IPS-20b (cell line): ENCODE results near the gene NPIPB2.

ENCODE experiments used
- H3K27ac ChIP-seq: one replicate; pipeline ENCODE4 v1.5.1; 2013; ENCODE audit warnings: low read length
- H3K27me3 ChIP-seq: 2 replicates; pipeline ENCODE4 v1.6.1; 2013; ENCODE audit warnings: mild to moderate bottlenecking, low read length, inconsistent platforms; ENCODE audit not compliant: insufficient read depth
- H3K36me3 ChIP-seq: 2 replicates; pipeline ENCODE4 v1.6.1; 2013; ENCODE audit warnings: low read depth, mild to moderate bottlenecking, inconsistent platforms, low read length, moderate library complexity; ENCODE audit not compliant: insufficient read depth
- H3K4me1 ChIP-seq: 2 replicates; pipeline ENCODE4 v1.6.1; 2013; ENCODE audit warnings: mild to moderate bottlenecking, control low read depth, inconsistent platforms, low read length, moderate library complexity; ENCODE audit not compliant: insufficient read depth
- H3K4me3 ChIP-seq: 2 replicates; pipeline ENCODE4 v1.5.1; 2013; ENCODE audit warnings: mild to moderate bottlenecking, low read length, inconsistent platforms
- H3K9ac ChIP-seq: 2 replicates; pipeline ENCODE4 v1.6.1; 2013; ENCODE audit warnings: low read depth, mild to moderate bottlenecking, inconsistent platforms, low read length, moderate library complexity
- H3K9me3 ChIP-seq: 2 replicates; pipeline ENCODE4 v1.6.1; 2013; ENCODE audit warnings: mild to moderate bottlenecking, low read depth, low read length, inconsistent platforms; ENCODE audit not compliant: insufficient read depth

The NPIPB2 gene

GRCh38 chr16:11914210-11915113 is 27.4 kb downstream of the NPIPB2 start:
- Histone ChIP-seq H3K27ac (no peak overlapping the region), H3K36me3 (no peaks in the 10 kb centered on the region), H3K9ac (peak overlapping the region; percentile 75), H3K27me3 (no peaks in the 10 kb centered on the region), H3K4me3 (peak overlapping the region; percentile 84), H3K4me1 (peaks cover 11% of the 10 kb centered on the region), H3K9me3 (no peaks in the 10 kb centered on the region)

DNA sequence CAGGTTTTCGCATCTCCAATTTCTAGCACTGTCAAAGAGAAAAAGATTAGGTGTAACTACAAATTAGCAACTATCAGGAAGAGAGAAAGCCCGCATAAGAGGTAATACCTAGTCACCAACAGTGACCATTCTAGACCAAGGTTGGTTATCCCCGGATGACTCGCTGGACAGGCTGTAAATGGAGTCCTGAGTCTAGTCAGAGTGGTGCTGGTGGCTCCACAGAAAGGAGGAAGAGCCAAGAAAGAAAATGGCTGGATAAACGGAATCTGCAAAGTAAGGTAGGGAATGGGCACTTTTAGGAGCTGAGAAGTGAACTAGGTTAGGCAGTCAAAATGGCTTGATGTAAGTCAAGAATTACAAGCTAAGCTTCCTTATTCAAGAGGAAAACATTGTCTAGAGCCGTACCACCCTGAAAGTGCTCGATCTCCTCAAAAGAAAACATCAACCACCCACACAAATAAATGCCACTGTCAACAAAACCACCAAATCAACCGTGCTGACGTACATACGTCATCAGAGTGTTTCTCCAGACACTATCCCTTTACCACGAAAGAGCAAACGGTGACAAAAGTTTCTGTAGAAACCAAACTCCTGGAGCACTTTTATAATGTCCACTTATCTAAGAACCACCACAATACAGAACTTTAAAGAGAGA is 28.3 kb downstream of the NPIPB2 start:
- no peak overlapping the region for H3K27ac ChIP-seq
- no peaks in the 10 kb centered on the region for H3K27me3 ChIP-seq
- H3K4me3 ChIP-seq, result peak overlapping the region; percentile 84
- no peaks in the 10 kb centered on the region for H3K36me3 ChIP-seq
- H3K9me3 ChIP-seq, result no peaks in the 10 kb centered on the region
- H3K9ac ChIP-seq, result peak overlapping the region; percentile 75; the same call in 1 of the 2 replicates
- H3K4me1 ChIP-seq, result peaks cover 11% of the 10 kb centered on the region

DNA sequence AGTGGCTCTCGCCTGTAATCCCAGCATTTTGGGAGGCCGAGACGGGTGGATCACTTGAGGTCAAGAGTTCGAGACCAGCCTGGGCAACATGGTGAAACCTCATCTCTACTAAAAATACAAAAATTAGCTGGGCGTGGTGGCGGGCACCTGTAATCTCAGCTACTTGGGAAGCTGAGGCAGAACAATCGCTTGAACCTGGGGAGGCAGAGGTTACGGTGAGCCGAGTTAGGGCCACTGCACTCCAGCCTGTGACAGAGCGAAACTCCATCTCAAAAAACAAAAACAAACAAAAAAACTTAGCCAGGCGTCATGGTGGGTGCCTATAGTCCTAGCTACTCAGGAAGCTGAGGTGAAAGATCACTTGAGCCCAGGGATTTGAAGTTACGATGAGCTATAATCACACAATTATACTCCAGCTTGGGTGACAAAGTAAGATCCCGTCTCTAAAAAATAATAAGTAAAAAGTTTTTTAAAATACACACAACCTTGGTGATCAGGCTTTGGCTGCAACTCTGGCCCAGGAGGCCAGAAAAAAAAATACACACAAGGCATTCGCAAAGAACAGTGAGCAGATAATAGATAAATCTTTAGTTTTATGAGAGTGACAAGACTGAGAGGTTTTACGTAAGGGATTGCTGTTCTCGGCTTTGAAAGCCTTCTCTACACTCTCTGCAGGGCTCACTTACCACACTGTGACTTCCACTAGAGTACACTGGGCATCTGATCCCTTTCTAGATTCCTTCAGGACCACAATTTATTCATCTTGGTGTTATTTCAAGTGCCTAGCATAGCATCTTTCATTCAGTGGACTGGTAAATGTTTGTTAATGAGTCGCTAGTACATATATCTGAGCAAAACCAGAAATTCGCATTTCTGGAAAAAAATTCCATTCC is 31.9 kb downstream of the NPIPB2 start:
- Histone ChIP-seq H3K4me1 (peaks cover 8% of the 10 kb centered on the region), H3K9me3 (no peaks in the 10 kb centered on the region), H3K27ac (no peak overlapping the region), H3K27me3 (no peaks in the 10 kb centered on the region), H3K9ac (no peak overlapping the region), H3K4me3 (no peak overlapping the region), H3K36me3 (peaks cover 2% of the 10 kb centered on the region)

- H3K9me3 ChIP-seq, result no peaks in the 10 kb centered on the region
These were observed 34.5 kb downstream of the NPIPB2 start for GRCh38 chr16:11907160-11907970.

DNA sequence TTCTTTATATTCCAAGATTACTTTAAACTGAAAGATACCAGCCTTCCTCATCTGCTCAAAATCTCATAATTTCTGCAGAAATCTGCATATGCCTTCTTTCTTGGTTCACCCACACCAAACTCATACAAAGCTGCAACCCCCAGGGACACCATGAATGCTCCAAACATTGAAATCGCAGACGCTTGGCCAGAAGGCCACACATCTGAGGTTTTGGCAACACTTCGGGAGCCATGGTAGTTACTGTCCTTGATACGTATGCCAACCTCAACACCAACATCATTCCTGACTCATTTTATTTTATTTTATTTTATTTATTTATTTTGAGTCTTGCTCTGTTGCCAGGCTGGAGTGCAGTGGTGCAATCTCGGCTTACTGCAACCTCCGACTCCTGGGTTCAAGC is 37.9 kb downstream of the NPIPB2 start:
- Histone ChIP-seq H3K9me3 (no peaks in the 10 kb centered on the region), H3K9ac (no peak overlapping the region), H3K27me3 (no peaks in the 10 kb centered on the region), H3K36me3 (peaks cover 7% of the 10 kb centered on the region), H3K4me1 (no peaks in the 10 kb centered on the region), H3K4me3 (no peak overlapping the region), H3K27ac (no peak overlapping the region)

More at GRCh38 chr16:11907160-11907970, 34.5 kb downstream of the NPIPB2 start:
- H3K36me3 ChIP-seq, result peaks cover 7% of the 10 kb centered on the region
- no peaks in the 10 kb centered on the region for H3K4me1 ChIP-seq
- no peak overlapping the region for H3K4me3 ChIP-seq
- H3K9ac ChIP-seq, result no peak overlapping the region
- H3K27ac ChIP-seq, result no peak overlapping the region
- no peaks in the 10 kb centered on the region for H3K27me3 ChIP-seq

GRCh38 chr16:11901091-11901490 is 40.8 kb downstream of the NPIPB2 start:
- Histone ChIP-seq H3K4me1 (no peaks in the 10 kb centered on the region), H3K9me3 (no peaks in the 10 kb centered on the region), H3K4me3 (no peak overlapping the region), H3K27ac (no peak overlapping the region), H3K27me3 (no peaks in the 10 kb centered on the region), H3K9ac (no peak overlapping the region), H3K36me3 (peaks cover 23% of the 10 kb centered on the region)

DNA sequence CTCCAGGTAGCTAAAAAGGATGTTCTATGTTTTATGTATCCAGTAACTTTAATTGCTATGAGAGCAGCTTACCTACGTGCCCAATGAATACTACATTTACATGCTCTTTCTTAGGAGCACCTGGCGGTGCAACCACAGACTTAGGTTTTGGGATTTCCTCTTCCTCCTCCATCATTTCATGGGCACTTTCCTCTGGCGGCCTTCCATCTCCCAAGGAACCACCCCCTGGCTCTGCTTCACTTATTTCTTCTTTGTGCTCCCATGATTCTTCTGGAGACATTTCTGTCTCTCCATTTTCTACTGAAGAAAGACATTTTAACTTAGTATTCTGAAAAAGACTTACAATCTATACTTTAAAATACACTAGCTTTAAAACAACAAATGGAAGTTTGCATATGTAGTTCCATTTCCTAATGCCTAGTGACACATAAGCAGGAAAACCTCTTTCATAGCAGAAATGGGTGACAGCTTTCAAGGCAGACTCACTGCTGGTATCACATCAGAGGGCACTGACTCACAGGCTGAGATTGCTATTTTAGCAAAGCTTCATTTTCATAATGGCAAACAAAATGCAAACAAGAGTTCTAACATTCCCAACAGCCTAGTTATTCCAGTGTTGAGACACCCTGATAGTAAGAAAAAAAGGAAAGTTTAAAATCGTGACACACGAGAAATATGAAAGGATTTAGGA is 45.2 kb downstream of the NPIPB2 start:
- Histone ChIP-seq H3K4me3 (no peak overlapping the region), H3K4me1 (no peaks in the 10 kb centered on the region), H3K27ac (no peak overlapping the region), H3K9ac (no peak overlapping the region), H3K36me3 (peaks cover 57% of the 10 kb centered on the region), H3K27me3 (no peaks in the 10 kb centered on the region), H3K9me3 (no peaks in the 10 kb centered on the region)

DNA sequence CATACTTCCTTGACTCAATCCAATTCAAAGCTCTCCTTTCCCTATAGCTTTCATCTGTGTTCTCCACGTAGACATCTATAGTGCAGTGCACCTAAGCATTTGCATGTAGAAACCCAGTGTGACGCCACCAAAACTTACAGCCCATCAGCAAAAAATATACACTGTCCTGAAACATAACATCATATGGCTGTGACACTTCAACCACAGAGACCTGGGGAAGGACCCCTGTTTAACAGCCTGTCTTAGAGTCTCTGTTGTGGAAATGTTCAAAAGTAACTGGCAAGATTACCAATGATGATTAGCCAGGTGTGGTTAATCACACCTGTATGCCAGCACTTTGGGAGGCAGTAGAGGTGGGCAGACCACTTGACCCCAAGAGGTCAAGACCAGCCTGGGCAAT is 48.3 kb downstream of the NPIPB2 start:
- Histone ChIP-seq H3K9ac (no peak overlapping the region), H3K4me1 (no peaks in the 10 kb centered on the region), H3K27me3 (no peaks in the 10 kb centered on the region), H3K27ac (no peak overlapping the region), H3K36me3 (peaks cover 72% of the 10 kb centered on the region), H3K9me3 (no peaks in the 10 kb centered on the region), H3K4me3 (no peak overlapping the region)

DNA sequence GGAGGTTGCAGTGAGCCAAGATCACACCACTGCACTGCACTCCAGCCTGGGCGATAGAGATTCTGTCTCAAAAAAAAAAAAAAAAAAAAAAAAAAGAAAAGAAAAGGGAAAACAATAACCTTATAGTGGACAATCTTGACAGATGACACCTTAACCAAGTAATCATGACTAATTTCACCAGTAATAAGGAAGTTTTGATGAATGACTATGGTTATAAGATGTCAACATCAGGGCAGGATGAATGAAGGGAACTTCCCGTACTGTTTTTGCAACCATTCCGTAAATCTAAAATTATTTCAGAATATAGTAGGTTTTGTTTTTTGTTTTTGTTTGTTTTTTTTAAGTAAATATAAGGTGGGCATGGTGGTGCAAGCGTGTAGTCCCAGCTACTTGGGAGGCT is 49.1 kb downstream of the NPIPB2 start:
- Histone ChIP-seq H3K4me3 (no peak overlapping the region), H3K27ac (no peak overlapping the region), H3K36me3 (peaks cover 72% of the 10 kb centered on the region), H3K9ac (no peak overlapping the region), H3K9me3 (no peaks in the 10 kb centered on the region), H3K4me1 (no peaks in the 10 kb centered on the region), H3K27me3 (no peaks in the 10 kb centered on the region)

- Histone ChIP-seq H3K9ac (no peak overlapping the region), H3K27me3 (no peaks in the 10 kb centered on the region), H3K36me3 (peaks cover 76% of the 10 kb centered on the region), H3K9me3 (no peaks in the 10 kb centered on the region), H3K4me1 (no peaks in the 10 kb centered on the region), H3K4me3 (no peak overlapping the region), H3K27ac (no peak overlapping the region)
These were observed 51.4 kb downstream of the NPIPB2 start for GRCh38 chr16:11890231-11890965.
